Activated CD8-positive, alpha-beta T cell treated with anti-CD3 and anti-CD28 coated beads for 36 hours (primary cell): ENCODE data around the gene NPBWR2. TPM values are rescaled to one million over a fixed set of nuclear protein-coding genes. Genes with fewer than 3 reads are reported as not detected.

Experiments
- ATAC-seq: fragments of 200-7000 bp; cut with Tn5 transposase; one replicate; pipeline ENCODE4 v1.10.0; 2021; ENCODE audit warnings: mild to moderate bottlenecking, moderate library complexity
- CTCF ChIA-PET: fragments of 350-600 bp; sonication (Branson Sonifier 250); formaldehyde crosslinking; loops from one replicate; lab custom pipeline; 2021; ENCODE audit warnings: antibody characterized with exemption; lab: Charles Lee
- POLR2A ChIA-PET: fragments of 350-600 bp; sonication (Branson Sonifier 250); formaldehyde crosslinking; loops from one replicate; lab custom pipeline; 2021; ENCODE audit warnings: antibody characterized with exemption; lab: Charles Lee
- DNase-seq: peaks from one replicate; pipeline ENCODE4 v3.0.0-alpha.2; 2020
- H3K27ac Mint-ChIP-seq: one replicate; pipeline ENCODE4 v1.8.0; 2021; ENCODE audit warnings: mild to moderate bottlenecking, mixed read lengths
- H3K27me3 Mint-ChIP-seq: one replicate; pipeline ENCODE4 v1.8.0; 2021; ENCODE audit warnings: mixed read lengths
- H3K36me3 Mint-ChIP-seq: one replicate; pipeline ENCODE4 v1.8.0; 2021; ENCODE audit warnings: low read depth, mixed read lengths
- H3K4me1 Mint-ChIP-seq: one replicate; pipeline ENCODE4 v1.8.0; 2021; ENCODE audit warnings: low read depth, mixed read lengths
- H3K4me3 Mint-ChIP-seq: one replicate; pipeline ENCODE4 v1.8.0; 2021; ENCODE audit warnings: mild to moderate bottlenecking, moderate library complexity, mixed read lengths
- H3K9me3 Mint-ChIP-seq: one replicate; pipeline ENCODE4 v1.8.0; 2021; ENCODE audit warnings: mixed read lengths
- intact Hi-C: fragments of 100-400 bp; cut with micrococcal nuclease; formaldehyde crosslinking; loops from one replicate; pipeline ENCODE4 v1.10.0; 2022
- total RNA-seq, 2 experiments: library from RNA; stranded (reverse); gene quantifications; one replicate each; pipeline ENCODE4 v1.2.3, GENCODE V29; 2021
- TF ChIP-seq, protein P1 (sequence below): fragments of 200-600 bp; IDR thresholded peaks from one replicate; pipeline ENCODE4 v1.8.0; 2022; ENCODE audit warnings: antibody characterized with exemption, mild to moderate bottlenecking

The NPBWR2 gene
- total RNA-seq, 2 experiments from 2014 or later = not detected

DNA sequence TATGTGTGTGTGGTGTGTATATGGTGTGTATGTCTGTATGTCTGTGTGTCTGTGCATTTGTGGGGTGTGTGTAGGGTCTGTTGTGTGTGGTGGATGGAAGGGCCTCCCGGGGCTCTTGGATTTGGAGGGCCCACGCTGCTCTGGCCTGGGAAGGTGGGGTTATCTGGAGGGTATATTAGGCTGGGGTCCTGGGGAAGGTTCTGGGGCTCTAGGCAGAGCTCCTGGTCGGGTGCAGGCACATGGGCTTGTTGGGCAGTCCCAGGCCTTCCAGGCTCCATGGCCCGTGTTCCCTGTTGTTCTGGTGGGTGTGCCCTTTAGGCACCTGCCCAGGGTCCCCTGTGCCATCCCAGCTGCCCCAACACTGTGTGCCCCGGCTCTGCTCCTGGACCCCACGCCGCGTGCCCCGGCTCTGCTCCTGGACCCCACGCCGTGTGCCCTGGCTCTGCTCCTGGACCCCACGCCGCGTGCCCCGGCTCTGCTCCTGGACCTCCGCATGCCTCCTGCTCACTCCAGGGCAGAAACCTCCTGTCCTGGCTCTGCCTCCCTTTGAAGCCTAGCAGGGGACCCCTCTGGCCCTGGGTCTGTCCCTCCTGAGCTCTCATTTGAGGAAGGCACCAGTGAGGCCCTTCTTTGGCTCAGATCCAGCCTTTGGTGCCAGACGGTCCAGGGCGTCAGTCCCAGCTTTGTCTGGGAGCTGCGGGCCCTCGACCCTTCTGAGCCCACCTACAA is 46.7 kb upstream of the NPBWR2 start:
- ATAC-seq = no peak
- Mint-ChIP-seq H3K36me3 (no peaks in the 10 kb centered on the region), H3K9me3 (no peaks in the 10 kb centered on the region), H3K27me3 (peaks cover 3% of the 10 kb centered on the region), H3K27ac (no peak overlapping the region), H3K4me3 (no peak overlapping the region), H3K4me1 (no peaks in the 10 kb centered on the region)
- DNase-seq = no peak
- CTCF ChIA-PET = no interaction called here
- POLR2A ChIA-PET = no interaction called here
- TF ChIP-seq, protein P1, sequence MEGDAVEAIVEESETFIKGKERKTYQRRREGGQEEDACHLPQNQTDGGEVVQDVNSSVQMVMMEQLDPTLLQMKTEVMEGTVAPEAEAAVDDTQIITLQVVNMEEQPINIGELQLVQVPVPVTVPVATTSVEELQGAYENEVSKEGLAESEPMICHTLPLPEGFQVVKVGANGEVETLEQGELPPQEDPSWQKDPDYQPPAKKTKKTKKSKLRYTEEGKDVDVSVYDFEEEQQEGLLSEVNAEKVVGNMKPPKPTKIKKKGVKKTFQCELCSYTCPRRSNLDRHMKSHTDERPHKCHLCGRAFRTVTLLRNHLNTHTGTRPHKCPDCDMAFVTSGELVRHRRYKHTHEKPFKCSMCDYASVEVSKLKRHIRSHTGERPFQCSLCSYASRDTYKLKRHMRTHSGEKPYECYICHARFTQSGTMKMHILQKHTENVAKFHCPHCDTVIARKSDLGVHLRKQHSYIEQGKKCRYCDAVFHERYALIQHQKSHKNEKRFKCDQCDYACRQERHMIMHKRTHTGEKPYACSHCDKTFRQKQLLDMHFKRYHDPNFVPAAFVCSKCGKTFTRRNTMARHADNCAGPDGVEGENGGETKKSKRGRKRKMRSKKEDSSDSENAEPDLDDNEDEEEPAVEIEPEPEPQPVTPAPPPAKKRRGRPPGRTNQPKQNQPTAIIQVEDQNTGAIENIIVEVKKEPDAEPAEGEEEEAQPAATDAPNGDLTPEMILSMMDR = no peak
- intact Hi-C loops = no loop called here

- Mint-ChIP-seq H3K4me1 (no peaks in the 10 kb centered on the region), H3K4me3 (no peak overlapping the region), H3K27ac (no peak overlapping the region), H3K36me3 (no peaks in the 10 kb centered on the region), H3K9me3 (no peaks in the 10 kb centered on the region), H3K27me3 (no peaks in the 10 kb centered on the region)
- ATAC-seq (no peak), DNase-seq (no peak)
- ChIA-PET CTCF (no interaction called here), POLR2A (no interaction called here)
- TF ChIP-seq, protein P1 = no peak
- intact Hi-C loops = no loop called here
Observed at GRCh38 chr20:64153410-64153809, 46.0 kb upstream of the NPBWR2 start.

GRCh38 chr20:64152906-64153305 is 45.5 kb upstream of the NPBWR2 start:
- Mint-ChIP-seq H3K27me3 (no peaks in the 10 kb centered on the region), H3K4me1 (no peaks in the 10 kb centered on the region), H3K36me3 (no peaks in the 10 kb centered on the region), H3K9me3 (no peaks in the 10 kb centered on the region), H3K27ac (no peak overlapping the region), H3K4me3 (no peak overlapping the region)
- ATAC-seq = no peak
- intact Hi-C loops = no loop called here
- CTCF ChIA-PET = no interaction called here
- DNase-seq = no peak
- TF ChIP-seq, protein P1 = no peak
- POLR2A ChIA-PET = no interaction called here

DNA sequence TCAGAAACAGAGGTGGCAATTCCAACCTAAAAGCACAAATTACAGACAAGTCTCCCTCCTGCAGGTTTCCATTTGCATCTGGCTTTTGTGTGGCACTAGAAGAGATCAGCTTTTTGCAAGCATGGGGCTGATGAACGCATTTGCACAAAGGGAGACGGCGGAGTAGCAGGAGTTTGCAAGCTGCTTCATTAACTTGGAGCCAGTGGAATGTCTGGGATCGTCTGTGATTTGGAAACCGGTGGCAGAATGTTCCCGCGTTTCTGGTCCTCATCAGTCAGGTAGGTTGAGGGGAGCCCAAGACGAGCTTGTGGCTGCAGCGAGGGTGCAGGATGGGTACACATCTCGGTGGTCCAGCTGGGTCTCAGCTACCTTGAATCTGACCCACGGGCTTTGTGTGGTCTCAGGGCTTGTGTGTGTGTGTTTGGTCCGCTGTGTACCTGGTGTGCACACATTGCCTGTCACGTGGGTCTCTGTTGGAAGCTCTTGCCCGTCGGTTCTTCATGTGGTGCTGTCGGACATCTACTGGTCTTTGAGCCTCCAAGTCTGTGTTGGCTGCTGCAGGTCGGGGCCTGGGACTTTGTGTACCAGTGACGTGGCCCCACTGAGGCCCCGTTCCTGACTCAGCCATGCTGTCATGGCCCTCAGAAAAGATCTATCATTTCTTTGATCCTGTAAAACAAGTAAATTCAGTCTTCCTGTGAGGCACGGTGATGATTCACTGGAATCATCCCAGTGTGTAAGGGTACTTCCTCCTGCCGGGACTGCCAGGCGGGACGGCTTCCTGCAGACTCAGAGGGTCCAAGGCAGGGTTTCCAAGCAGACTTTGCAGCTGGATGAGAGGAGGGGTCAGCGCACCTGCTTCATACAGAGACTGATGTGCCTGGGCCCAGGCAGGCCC is 44.5 kb upstream of the NPBWR2 start:
- ChIA-PET CTCF (no interaction called here), POLR2A (no interaction called here)
- H3K27me3 Mint-ChIP-seq = no peaks in the 10 kb centered on the region
- TF ChIP-seq, protein P1 = no peak
- no peak overlapping the region for H3K27ac Mint-ChIP-seq
- H3K36me3 Mint-ChIP-seq = no peaks in the 10 kb centered on the region
- ATAC-seq (no peak), DNase-seq (no peak)
- no peaks in the 10 kb centered on the region for H3K4me1 Mint-ChIP-seq
- H3K4me3 Mint-ChIP-seq = no peak overlapping the region
- H3K9me3 Mint-ChIP-seq = no peaks in the 10 kb centered on the region
- intact Hi-C loops = no loop called here
